ENCODE data around the gene CCR4.

DNA sequence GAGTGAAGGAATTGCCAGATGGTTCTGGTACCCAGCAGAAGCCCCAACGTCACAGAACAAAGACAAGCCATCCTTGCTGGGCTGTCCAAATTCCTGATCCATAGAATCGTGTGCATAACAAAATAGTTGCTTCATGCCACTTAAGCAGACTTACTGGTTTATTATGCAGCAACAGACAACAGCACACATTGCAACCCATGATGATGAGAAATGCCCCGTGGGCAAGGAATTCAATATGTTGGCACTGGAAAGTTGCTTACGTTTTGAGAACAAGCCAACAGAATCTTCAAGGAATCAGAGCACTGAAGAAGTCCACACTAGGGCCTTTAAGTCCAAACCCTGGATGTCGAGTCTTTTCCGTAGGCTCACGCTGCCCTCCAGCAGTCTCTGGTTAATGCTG lies 40.3 kb downstream of the CCR4 start:
- no peak for TF ChIP-seq REST (IDR thresholded peaks at IDR 0.05)
- TF ChIP-seq CTCF (IDR thresholded peaks at IDR 0.05), result no peak
- no peak for TF ChIP-seq POLR2A (IDR thresholded peaks at IDR 0.05; ENCODE audit: low read length)
- TF ChIP-seq ZFP36 (IDR thresholded peaks at IDR 0.05; ENCODE audit: borderline replicate concordance, partially characterized antibody), result no peak
- TF ChIP-seq MAFK (IDR thresholded peaks at IDR 0.05; ENCODE audit: partially characterized antibody), result no peak
- TF ChIP-seq PBX3 (IDR thresholded peaks at IDR 0.05), result no peak
- TF ChIP-seq JUNB (IDR thresholded peaks at IDR 0.05), result no peak
